ENCODE data around the gene SLC7A9. TPM values are rescaled to one million over a fixed set of nuclear protein-coding genes. Genes with fewer than 3 reads are reported as not detected.

The SLC7A9 gene
- total RNA-seq, 3 donors from 2014 or later (not counting 1 experiment from before 2014, with no cell fraction given) = 0.75 to 0.80 TPM; not detected in 1

DNA sequence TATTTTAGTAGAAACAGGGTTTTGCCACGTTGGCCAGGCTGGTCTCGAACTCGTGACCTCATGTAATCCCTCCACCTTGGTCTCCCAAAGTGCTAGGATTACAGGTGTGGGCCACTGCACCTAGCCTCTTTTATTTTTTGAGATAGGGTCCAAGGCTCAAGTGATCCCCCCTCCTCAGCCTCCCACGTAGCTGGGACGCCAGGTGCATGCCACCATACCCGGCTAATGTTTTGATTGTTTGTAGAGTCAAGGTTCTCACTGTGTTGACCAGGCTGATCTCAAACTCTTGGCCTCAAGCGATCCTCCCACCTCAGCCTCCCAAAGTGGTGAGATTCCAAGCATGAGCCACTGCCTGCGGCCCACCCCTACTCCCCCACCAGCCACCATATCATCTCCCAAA is 6.3 kb downstream of the SLC7A9 start:
- H3K27me3 ChIP-seq (ENCODE audit: control insufficient read depth, insufficient read depth, low read length) = no peaks in the 10 kb centered on the region
- Mint-ChIP-seq H3K9me3 (no peaks in the 10 kb centered on the region), H3K36me3 (no peaks in the 10 kb centered on the region), H3K27me3 (ENCODE audit: low read depth in 2 of 2) (no peaks in the 10 kb centered on the region), H3K4me3 (no peak overlapping the region), H3K4me1 (peaks cover 0 to 7% of the 10 kb centered on the region in 2 donors), H3K27ac (no peak overlapping the region)
- intact Hi-C loops (cut with micrococcal nuclease) = no loop called here
- H3K4me3 ChIP-seq (ENCODE audit: low read length) = no peak overlapping the region
- H3K27ac ChIP-seq (ENCODE audit: low read length) = no peak overlapping the region
- DNase-seq (no peak), ATAC-seq (no peak)
- 94% methylated on average over 8 of the region's 8 CpGs for WGBS (ENCODE audit: insufficient coverage)
- TF ChIP-seq, protein P1, sequence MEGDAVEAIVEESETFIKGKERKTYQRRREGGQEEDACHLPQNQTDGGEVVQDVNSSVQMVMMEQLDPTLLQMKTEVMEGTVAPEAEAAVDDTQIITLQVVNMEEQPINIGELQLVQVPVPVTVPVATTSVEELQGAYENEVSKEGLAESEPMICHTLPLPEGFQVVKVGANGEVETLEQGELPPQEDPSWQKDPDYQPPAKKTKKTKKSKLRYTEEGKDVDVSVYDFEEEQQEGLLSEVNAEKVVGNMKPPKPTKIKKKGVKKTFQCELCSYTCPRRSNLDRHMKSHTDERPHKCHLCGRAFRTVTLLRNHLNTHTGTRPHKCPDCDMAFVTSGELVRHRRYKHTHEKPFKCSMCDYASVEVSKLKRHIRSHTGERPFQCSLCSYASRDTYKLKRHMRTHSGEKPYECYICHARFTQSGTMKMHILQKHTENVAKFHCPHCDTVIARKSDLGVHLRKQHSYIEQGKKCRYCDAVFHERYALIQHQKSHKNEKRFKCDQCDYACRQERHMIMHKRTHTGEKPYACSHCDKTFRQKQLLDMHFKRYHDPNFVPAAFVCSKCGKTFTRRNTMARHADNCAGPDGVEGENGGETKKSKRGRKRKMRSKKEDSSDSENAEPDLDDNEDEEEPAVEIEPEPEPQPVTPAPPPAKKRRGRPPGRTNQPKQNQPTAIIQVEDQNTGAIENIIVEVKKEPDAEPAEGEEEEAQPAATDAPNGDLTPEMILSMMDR (IDR thresholded peaks at IDR 0.05) = no peak
- H3K9me3 ChIP-seq (ENCODE audit: control insufficient read depth, insufficient read depth, low read length) = no peaks in the 10 kb centered on the region
- H3K36me3 ChIP-seq (ENCODE audit: control insufficient read depth, insufficient read depth, low read length) = no peaks in the 10 kb centered on the region
- H3K4me1 ChIP-seq (ENCODE audit: control insufficient read depth, insufficient read depth, low read length) = no peaks in the 10 kb centered on the region

- intact Hi-C loops (cut with micrococcal nuclease) = no loop called here
- TF ChIP-seq, protein P1 (IDR thresholded peaks at IDR 0.05) = no peak
- Mint-ChIP-seq H3K4me3 (no peak overlapping the region), H3K36me3 (no peaks in the 10 kb centered on the region), H3K27me3 (ENCODE audit: low read depth in 2 of 2) (no peaks in the 10 kb centered on the region), H3K27ac (no peak overlapping the region), H3K9me3 (no peaks in the 10 kb centered on the region), H3K4me1 (peaks cover 0 to 7% of the 10 kb centered on the region in 2 donors)
- Histone ChIP-seq H3K4me1 (ENCODE audit: control insufficient read depth, insufficient read depth, low read length) (no peaks in the 10 kb centered on the region), H3K27ac (ENCODE audit: low read length) (no peak overlapping the region), H3K27me3 (ENCODE audit: control insufficient read depth, insufficient read depth, low read length) (no peaks in the 10 kb centered on the region), H3K4me3 (ENCODE audit: low read length) (no peak overlapping the region), H3K36me3 (ENCODE audit: control insufficient read depth, insufficient read depth, low read length) (no peaks in the 10 kb centered on the region), H3K9me3 (ENCODE audit: control insufficient read depth, insufficient read depth, low read length) (no peaks in the 10 kb centered on the region)
- no peak for DNase-seq
- whole genome bisulfite sequencing (ENCODE audit: insufficient coverage) = 96% methylated on average over 12 of the region's 14 CpGs
- no peak for ATAC-seq
These were observed 6.8 kb downstream of the SLC7A9 start for GRCh38 chr19:32862741-32863140.

GRCh38 chr19:32862173-32862572 is 7.4 kb downstream of the SLC7A9 start:
- Mint-ChIP-seq H3K9me3 (no peaks in the 10 kb centered on the region), H3K27me3 (ENCODE audit: low read depth in 2 of 2) (no peaks in the 10 kb centered on the region), H3K4me3 (no peak overlapping the region), H3K27ac (no peak overlapping the region), H3K4me1 (peaks cover 0 to 7% of the 10 kb centered on the region in 2 donors), H3K36me3 (no peaks in the 10 kb centered on the region)
- DNase-seq = no peak
- Histone ChIP-seq H3K9me3 (ENCODE audit: control insufficient read depth, insufficient read depth, low read length) (no peaks in the 10 kb centered on the region), H3K4me3 (ENCODE audit: low read length) (no peak overlapping the region), H3K4me1 (ENCODE audit: control insufficient read depth, insufficient read depth, low read length) (no peaks in the 10 kb centered on the region), H3K27me3 (ENCODE audit: control insufficient read depth, insufficient read depth, low read length) (no peaks in the 10 kb centered on the region), H3K36me3 (ENCODE audit: control insufficient read depth, insufficient read depth, low read length) (no peaks in the 10 kb centered on the region), H3K27ac (ENCODE audit: low read length) (no peak overlapping the region)
- WGBS (ENCODE audit: insufficient coverage) = 94% methylated on average over 19 of the region's 19 CpGs
- intact Hi-C loops (cut with micrococcal nuclease) = no loop called here
- TF ChIP-seq, protein P1 (IDR thresholded peaks at IDR 0.05) = no peak
- no peak for ATAC-seq

- H3K9me3 Mint-ChIP-seq = no peaks in the 10 kb centered on the region
- intact Hi-C loops (cut with micrococcal nuclease) = no loop called here
These were observed 8.0 kb downstream of the SLC7A9 start for GRCh38 chr19:32861596-32861995.

More at GRCh38 chr19:32861596-32861995, 8.0 kb downstream of the SLC7A9 start:
- peaks cover 0 to 7% of the 10 kb centered on the region in 2 donors for H3K4me1 Mint-ChIP-seq
- Histone ChIP-seq H3K4me3 (ENCODE audit: low read length) (no peak overlapping the region), H3K9me3 (ENCODE audit: control insufficient read depth, insufficient read depth, low read length) (no peaks in the 10 kb centered on the region), H3K27me3 (ENCODE audit: control insufficient read depth, insufficient read depth, low read length) (no peaks in the 10 kb centered on the region), H3K36me3 (ENCODE audit: control insufficient read depth, insufficient read depth, low read length) (no peaks in the 10 kb centered on the region), H3K27ac (ENCODE audit: low read length) (no peak overlapping the region), H3K4me1 (ENCODE audit: control insufficient read depth, insufficient read depth, low read length) (no peaks in the 10 kb centered on the region)
- H3K36me3 Mint-ChIP-seq = no peaks in the 10 kb centered on the region
- H3K27me3 Mint-ChIP-seq (ENCODE audit: low read depth in 2 of 2) = no peaks in the 10 kb centered on the region
- no peak for DNase-seq
- 96% methylated on average over 3 of the region's 3 CpGs for WGBS (ENCODE audit: insufficient coverage)
- ATAC-seq = no peak
- no peak overlapping the region for H3K4me3 Mint-ChIP-seq
- H3K27ac Mint-ChIP-seq = no peak overlapping the region
- TF ChIP-seq, protein P1 (IDR thresholded peaks at IDR 0.05) = no peak
